ENCODE data around the gene OTP. TPM values are rescaled to one million over a fixed set of nuclear protein-coding genes. Genes with fewer than 3 reads are reported as not detected.

OTP gene
- total RNA-seq, 4 donors from 2014 or later = not detected

DNA sequence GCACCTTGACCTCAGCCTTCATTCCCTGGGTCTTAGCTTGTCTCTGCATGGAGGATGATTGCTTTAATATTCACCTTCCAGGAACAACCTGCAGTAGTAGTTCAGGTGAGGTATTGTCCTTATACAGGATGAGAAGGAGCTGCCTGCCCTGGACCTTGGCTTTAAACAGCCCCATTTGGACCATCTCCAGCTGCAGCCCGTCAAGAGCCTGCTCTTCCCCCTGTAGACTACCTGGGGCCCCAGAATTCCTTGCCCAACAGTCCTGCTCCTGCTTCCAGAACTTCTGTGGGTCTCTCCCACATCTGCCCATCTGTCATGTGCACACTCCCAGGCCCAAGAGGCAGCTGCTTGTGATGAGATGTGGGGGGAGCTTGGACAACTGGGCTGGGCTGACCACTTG is 12.2 kb upstream of the OTP start:
- DNase-seq (no peak), ATAC-seq (no peak)
- TF ChIP-seq POLR2A (IDR thresholded peaks at IDR 0.05) = no peak
- TF ChIP-seq, protein P1, sequence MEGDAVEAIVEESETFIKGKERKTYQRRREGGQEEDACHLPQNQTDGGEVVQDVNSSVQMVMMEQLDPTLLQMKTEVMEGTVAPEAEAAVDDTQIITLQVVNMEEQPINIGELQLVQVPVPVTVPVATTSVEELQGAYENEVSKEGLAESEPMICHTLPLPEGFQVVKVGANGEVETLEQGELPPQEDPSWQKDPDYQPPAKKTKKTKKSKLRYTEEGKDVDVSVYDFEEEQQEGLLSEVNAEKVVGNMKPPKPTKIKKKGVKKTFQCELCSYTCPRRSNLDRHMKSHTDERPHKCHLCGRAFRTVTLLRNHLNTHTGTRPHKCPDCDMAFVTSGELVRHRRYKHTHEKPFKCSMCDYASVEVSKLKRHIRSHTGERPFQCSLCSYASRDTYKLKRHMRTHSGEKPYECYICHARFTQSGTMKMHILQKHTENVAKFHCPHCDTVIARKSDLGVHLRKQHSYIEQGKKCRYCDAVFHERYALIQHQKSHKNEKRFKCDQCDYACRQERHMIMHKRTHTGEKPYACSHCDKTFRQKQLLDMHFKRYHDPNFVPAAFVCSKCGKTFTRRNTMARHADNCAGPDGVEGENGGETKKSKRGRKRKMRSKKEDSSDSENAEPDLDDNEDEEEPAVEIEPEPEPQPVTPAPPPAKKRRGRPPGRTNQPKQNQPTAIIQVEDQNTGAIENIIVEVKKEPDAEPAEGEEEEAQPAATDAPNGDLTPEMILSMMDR (IDR thresholded peaks at IDR 0.05 in 4 of 5, conservative IDR thresholded peaks at IDR 0.05 in 1 of 5) = no peak
- no peaks in the 10 kb centered on the region for H3K9me3 ChIP-seq
- no peaks in the 10 kb centered on the region for H3K36me3 ChIP-seq
- in situ Hi-C loops (cut with MboI; ENCODE audit: low sequenced_read_pairs in 4 of 4) (no loop called here), intact Hi-C loops (cut with DNase I; ENCODE audit: low total_unique reads) (no loop called here)
- H3K27ac ChIP-seq = no peak overlapping the region
- no peaks in the 10 kb centered on the region for H3K4me1 ChIP-seq
- H3K4me3 ChIP-seq = no peak overlapping the region
- peaks cover 0 to 8% (median 2%) of the 10 kb centered on the region in 3 donors for H3K27me3 ChIP-seq

DNA sequence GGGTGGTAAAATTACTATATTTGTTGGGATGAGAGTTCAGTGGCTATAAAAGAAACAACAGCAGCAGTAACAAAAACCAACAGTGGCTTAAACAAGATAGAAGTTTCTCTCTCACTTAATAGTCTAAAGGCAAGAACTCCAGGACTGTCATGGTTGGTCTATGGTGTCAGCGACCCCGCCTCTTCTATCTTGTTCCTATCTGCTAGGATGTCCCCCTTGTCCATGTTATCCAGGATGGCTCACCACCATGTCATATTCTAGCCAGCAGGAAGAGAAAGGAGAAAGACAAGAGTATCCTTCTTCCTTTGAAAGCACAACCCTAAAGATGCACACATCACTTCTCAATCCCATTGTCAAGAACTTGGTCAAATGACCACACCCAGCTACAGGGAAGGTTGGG is 11.3 kb upstream of the OTP start:
- Histone ChIP-seq H3K4me1 (peaks cover 1 to 2% of the 10 kb centered on the region in 2 donors), H3K27ac (no peak overlapping the region), H3K4me3 (no peak overlapping the region), H3K27me3 (peaks cover 2 to 11% (median 4%) of the 10 kb centered on the region in 3 donors), H3K9me3 (no peaks in the 10 kb centered on the region), H3K36me3 (no peaks in the 10 kb centered on the region)
- in situ Hi-C loops (cut with MboI; ENCODE audit: low sequenced_read_pairs in 4 of 4) = no loop called here
- DNase-seq = no peak
- intact Hi-C loops (cut with DNase I; ENCODE audit: low total_unique reads) = loop anchor here (10.0 kb wide), 2 partner anchors 125 to 355 kb away; partner anchors contain the start of gene TBCA
- ATAC-seq = no peak
- no peak for TF ChIP-seq POLR2A (IDR thresholded peaks at IDR 0.05)

DNA sequence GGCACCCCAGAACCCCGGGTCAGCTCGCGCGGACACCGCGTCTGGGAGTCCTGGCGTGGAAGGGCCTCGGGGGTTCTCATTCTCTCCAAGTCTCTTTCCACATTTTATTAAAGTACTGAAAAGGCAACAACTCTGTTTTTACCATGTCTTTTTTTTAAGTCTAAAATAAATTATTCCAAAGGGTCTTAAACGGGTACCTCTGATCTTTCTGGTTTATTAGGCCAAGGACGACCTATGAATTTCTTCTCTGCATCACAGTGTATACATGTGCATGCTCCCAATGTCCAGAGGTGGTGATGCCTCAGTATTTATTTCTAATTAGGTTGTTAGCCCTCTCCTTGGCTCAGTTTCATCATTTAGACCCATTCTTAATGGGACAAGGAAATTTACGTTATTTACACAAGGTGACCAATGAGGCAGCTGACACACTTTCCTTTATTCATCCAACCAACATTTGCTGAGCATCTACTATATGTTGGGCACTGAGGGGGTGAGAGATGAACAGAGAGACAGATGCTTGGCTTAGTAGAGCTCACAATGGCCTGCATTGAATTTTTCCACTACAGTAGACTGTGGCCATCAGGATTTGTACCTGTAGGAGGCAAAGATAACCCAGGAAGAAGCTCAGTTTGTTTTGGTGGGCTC is 7.6 kb upstream of the OTP start:
- in situ Hi-C loops (cut with MboI; ENCODE audit: low sequenced_read_pairs in 4 of 4) = no loop called here
- Histone ChIP-seq H3K27ac (no peak overlapping the region), H3K36me3 (no peaks in the 10 kb centered on the region), H3K4me3 (no peak overlapping the region), H3K4me1 (peaks cover 9 to 15% of the 10 kb centered on the region in 2 donors), H3K9me3 (no peaks in the 10 kb centered on the region), H3K27me3 (peaks cover 38 to 48% (median 41%) of the 10 kb centered on the region in 3 donors)
- ATAC-seq (no peak), DNase-seq (no peak)
- intact Hi-C loops (cut with DNase I; ENCODE audit: low total_unique reads) = loop anchor here (2.0 to 10.0 kb wide), 3 partner anchors 15 to 359 kb away; partner anchors contain the start of gene TBCA
- TF ChIP-seq POLR2A (IDR thresholded peaks at IDR 0.05) = no peak
- TF ChIP-seq, protein P1 (IDR thresholded peaks at IDR 0.05 in 4 of 5, conservative IDR thresholded peaks at IDR 0.05 in 1 of 5) = no peak

DNA sequence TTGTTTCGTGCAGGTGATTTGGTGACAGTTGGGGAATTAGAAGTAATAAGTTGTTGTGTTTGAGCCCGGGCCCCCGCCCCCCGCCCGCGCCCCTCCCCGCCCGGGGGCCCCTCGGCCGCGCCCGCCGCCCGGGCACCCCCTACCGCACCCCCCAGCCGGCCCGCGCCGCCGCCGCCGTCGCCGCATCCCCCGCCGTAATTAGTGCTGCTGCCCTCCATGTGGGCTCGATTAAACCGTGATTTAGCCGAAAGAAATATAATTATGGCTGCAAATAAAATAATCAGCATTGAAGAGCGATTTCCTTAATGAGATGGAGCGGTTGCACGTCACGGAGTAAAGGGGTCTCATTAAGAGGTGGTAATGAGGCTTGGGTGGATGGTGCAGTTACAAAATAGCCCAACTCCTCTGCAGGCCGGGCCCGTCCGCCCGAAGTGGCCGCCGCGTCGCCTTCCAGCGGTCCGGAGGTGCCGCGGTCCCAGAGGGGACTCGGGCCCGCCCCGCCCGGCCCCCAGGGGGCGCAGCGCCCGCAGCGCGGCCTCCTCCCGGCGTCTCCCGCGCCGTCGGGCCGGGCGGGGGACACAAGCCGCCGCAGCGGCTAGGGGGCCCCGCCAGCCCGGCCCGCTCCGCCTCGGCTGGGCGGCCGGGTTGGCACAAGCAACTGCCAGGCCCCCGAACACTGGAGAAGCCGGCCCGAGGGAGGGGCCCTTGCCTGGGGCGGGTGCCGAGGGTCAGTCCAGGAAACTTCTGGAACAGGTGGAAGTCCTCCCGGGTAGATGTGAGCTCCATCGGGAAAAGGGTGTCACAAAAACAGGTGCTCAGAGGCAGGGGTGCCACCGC is 6.9 kb upstream of the OTP start:
- ATAC-seq = peak; percentile 55 to 62
- DNase-seq = no peak
- H3K27me3 ChIP-seq = peaks cover 46 to 55% (median 48%) of the 10 kb centered on the region in 3 donors
- intact Hi-C loops (cut with DNase I; ENCODE audit: low total_unique reads) = loop anchor here (2.0 to 10.0 kb wide), 3 partner anchors 15 to 359 kb away; partner anchors contain the start of gene TBCA
- in situ Hi-C loops (cut with MboI; ENCODE audit: low sequenced_read_pairs in 4 of 4) = no loop called here
- no peak overlapping the region for H3K27ac ChIP-seq
- H3K4me1 ChIP-seq = peaks cover 9 to 15% of the 10 kb centered on the region in 2 donors
- H3K36me3 ChIP-seq = no peaks in the 10 kb centered on the region
- H3K4me3 ChIP-seq = peak overlapping the region in 3 of 4 donors; percentile 30 to 41 (median 31)
- TF ChIP-seq, protein P1 (IDR thresholded peaks at IDR 0.05 in 4 of 5, conservative IDR thresholded peaks at IDR 0.05 in 1 of 5) = peak in 4 of 5 experiments; percentile 48 to 74 (median 68)
- TF ChIP-seq POLR2A (IDR thresholded peaks at IDR 0.05) = no peak
- no peaks in the 10 kb centered on the region for H3K9me3 ChIP-seq

All from gastrocnemius medialis (tissue), 4 donors.